HEK293 (cell line): ENCODE data around the gene IGFL3.
"Not testable (repeated sequence)": the region's sequence is repeated elsewhere in the genome, so short reads cannot be mapped to it uniquely, and the experiment has no call there.

Experiments used
- CTCF ChIA-PET: fragments of 350-600 bp; formaldehyde crosslinking; extraction: SDS; loops from one replicate; lab custom pipeline; 2021; ENCODE audit warnings: antibody characterized with exemption; lab: Yijun Ruan, JAX
- POLR2A ChIA-PET: fragments of 300-600 bp; formaldehyde crosslinking; extraction: SDS; loops from one replicate; lab custom pipeline; 2020; ENCODE audit warnings: antibody characterized with exemption, inconsistent platforms; lab: Yijun Ruan, JAX
- H3K27ac ChIP-seq: fragments of 200-500 bp; sonication (Bioruptor generic); 2 replicates; pipeline ENCODE4 v1.5.1; 2014; ENCODE audit warnings: low read depth, low read length, control low read depth, inconsistent platforms; ENCODE audit errors: extremely low read depth
- H3K36me3 ChIP-seq, 2 experiments: fragments of 200-500 bp in 1 of 2; sonication (Bioruptor generic) in 1 of 2; 1 replicate in 1 of 2; 2 replicates in 1 of 2; pipeline ENCODE4 v1.5.1; 2014 to 2017; ENCODE audit warnings: inconsistent platforms in 2 of 2, low read length in 2 of 2; ENCODE audit not compliant: control insufficient read depth in 2 of 2, insufficient read depth in 1 of 2
- H3K4me1 ChIP-seq: fragments of 200-500 bp; sonication (Bioruptor generic); 2 replicates; pipeline ENCODE4 v1.5.1; 2014; ENCODE audit warnings: mild to moderate bottlenecking, low read length, inconsistent platforms; ENCODE audit not compliant: control insufficient read depth, insufficient read depth
- H3K4me3 ChIP-seq: 2 replicates; pipeline ENCODE4 v1.5.1; 2011; ENCODE audit warnings: low read depth, mild to moderate bottlenecking, control low read depth, low read length, moderate library complexity
- H3K9me3 ChIP-seq: fragments of 200-500 bp; sonication (Bioruptor generic); 2 replicates; pipeline ENCODE4 v1.5.1; 2014; ENCODE audit warnings: low read depth, low read length, inconsistent platforms; ENCODE audit not compliant: control insufficient read depth, insufficient read depth
- GLI4 ChIP-seq: fragments of 450-650 bp; formaldehyde crosslinking; IDR thresholded peaks from 2 replicates; pipeline ENCODE4 v1.5.1; 2016; ENCODE audit warnings: missing biosample characterization, missing genetic modification characterization
- SETDB1 ChIP-seq: IDR thresholded peaks from one replicate; pipeline ENCODE4 v1.6.1; 2017; ENCODE audit warnings: mild to moderate bottlenecking, low read length, moderate library complexity, mixed read lengths; ENCODE audit not compliant: insufficient read length
- ZNF157 ChIP-seq: fragments of 450-650 bp; formaldehyde crosslinking; IDR thresholded peaks from 2 replicates; pipeline ENCODE4 v1.5.1; 2016; ENCODE audit warnings: missing biosample characterization, missing genetic modification characterization
- ZNF473 ChIP-seq: fragments of 450-650 bp; formaldehyde crosslinking; IDR thresholded peaks from 2 replicates; pipeline ENCODE4 v1.5.1; 2017; ENCODE audit warnings: missing biosample characterization, missing genetic modification characterization
- ZNF558 ChIP-seq: fragments of 450-650 bp; formaldehyde crosslinking; IDR thresholded peaks from 2 replicates; pipeline ENCODE4 v1.5.1; 2016; ENCODE audit warnings: missing biosample characterization, missing genetic modification characterization
- ZNF843 ChIP-seq: fragments of 450-650 bp; formaldehyde crosslinking; IDR thresholded peaks from 2 replicates; pipeline ENCODE4 v1.5.1; 2016; ENCODE audit warnings: missing biosample characterization, missing genetic modification characterization
- TF ChIP-seq, protein P1 (sequence below): fragments of 450-650 bp; formaldehyde crosslinking; conservative IDR thresholded peaks from 2 replicates; pipeline ENCODE4 v1.5.1; 2016; ENCODE audit warnings: low read depth, missing biosample characterization, missing genetic modification characterization
- TF ChIP-seq, protein P2 (sequence below): fragments of 450-650 bp; formaldehyde crosslinking; IDR thresholded peaks from 2 replicates; pipeline ENCODE4 v1.5.1; 2016; ENCODE audit warnings: missing biosample characterization, missing genetic modification characterization

The IGFL3 gene

DNA sequence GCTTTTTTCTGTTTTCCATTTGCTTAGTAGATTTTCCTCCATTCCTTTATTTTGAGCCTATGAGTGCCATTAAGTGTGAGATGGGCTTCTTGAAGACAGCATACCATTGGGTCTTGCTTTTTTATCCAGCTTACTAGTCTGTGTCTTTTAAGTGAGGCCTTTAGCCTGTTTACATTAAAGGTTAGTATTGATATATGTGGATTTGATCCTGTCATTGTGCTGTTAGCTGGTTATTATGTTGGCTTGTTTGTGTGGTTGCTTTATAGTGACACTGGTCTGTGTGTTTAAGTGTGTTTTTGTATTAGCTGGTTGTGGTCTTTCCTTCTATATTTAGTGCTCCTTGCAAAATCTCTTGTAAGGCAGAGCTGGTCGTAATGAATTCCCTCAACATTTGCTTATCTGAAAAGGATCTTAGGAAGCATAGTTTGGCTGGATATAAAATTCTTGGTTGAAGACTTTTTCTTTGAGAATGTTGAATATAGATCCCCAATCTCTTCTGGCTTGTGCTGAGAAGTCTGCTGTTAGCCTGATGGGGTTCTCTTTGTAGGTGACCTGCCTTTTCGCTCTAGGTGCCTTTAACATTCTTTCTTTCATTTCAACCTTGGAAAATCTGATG is 37.3 kb upstream of the IGFL3 start:
- CTCF ChIA-PET = interaction anchor here (0.6 kb wide), 2 partner anchors 30 kb away, joined by 3 read pairs; no protein-coding TSS in a partner anchor
- H3K9me3 ChIP-seq, POLR2A ChIA-PET, H3K4me3 ChIP-seq, H3K36me3 ChIP-seq, H3K4me1 ChIP-seq, H3K27ac ChIP-seq: not testable (repeated sequence)
- TF ChIP-seq ZNF558 (tag by site-specific recombination) (peak; percentile 98), SETDB1 (peak; percentile 50)

DNA sequence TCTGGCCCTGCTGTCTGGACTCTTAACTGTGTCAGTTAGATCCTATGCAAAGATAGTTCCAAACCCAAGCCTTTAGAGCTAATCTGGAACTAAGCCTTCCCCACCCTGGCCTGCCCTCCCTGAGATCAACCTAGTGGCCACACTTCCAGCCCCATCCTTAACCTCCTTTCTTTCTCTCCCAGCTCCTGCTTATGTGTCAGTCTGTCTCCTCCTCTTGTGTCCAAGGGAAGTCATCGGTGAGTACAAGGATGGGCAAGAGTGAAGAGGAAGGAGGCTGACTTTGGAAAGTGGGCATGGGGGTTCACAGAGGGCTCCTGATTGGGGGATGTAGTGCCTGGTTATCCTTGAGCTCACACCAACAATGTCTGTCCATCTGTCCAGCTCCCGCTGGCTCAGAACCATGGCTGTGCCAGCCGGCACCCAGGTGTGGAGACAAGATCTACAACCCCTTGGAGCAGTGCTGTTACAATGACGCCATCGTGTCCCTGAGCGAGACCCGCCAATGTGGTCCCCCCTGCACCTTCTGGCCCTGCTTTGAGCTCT is 35.8 kb upstream of the IGFL3 start:
- POLR2A ChIA-PET = no interaction called here
- CTCF ChIA-PET = interaction anchor here (1.4 to 1.7 kb wide), 2 partner anchors 11 to 103 kb away, joined by 4 read pairs; no protein-coding TSS in a partner anchor

DNA sequence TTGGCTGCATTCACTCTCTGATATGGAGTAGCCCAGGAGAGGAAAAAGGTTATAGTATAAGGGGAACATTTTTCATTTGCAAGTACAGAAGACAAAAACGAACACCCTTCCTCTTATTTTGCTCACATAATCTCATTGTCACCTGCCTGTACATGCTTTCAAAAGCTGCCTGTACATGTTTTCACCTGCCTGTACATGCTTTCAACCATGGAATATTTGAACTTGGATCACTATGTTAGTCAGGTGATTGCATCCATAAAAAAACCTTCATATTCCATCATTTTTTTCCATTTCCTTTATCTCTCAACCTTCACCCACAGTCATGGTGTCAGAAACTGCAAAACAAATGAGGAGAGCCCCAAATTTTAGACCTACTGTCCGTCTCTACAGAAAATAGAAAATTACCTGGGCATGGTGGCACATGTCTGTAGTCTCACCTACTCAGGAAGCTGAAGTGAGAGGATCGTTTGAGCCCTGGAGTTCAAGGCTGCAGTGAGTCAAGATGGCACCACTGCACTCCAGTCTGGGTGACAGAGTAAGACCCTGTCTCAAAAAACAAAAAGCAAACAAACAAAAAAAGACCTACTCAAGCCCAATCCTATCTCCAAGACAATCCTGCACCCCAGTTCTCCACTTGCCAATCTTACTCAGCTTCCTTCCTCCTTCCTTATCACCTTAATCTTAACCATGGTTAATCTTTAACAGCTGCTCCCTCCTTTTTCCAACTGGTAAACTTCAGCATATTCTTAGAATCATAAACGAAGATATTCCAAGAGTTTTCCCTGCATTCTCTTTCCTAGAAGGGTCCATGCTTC is 35.1 kb upstream of the IGFL3 start:
- TF ChIP-seq GLI4 (tag by site-specific recombination) (no peak), ZNF157 (tag by site-specific recombination) (no peak), ZNF473 (no peak), SETDB1 (no peak)
- TF ChIP-seq, protein P1, sequence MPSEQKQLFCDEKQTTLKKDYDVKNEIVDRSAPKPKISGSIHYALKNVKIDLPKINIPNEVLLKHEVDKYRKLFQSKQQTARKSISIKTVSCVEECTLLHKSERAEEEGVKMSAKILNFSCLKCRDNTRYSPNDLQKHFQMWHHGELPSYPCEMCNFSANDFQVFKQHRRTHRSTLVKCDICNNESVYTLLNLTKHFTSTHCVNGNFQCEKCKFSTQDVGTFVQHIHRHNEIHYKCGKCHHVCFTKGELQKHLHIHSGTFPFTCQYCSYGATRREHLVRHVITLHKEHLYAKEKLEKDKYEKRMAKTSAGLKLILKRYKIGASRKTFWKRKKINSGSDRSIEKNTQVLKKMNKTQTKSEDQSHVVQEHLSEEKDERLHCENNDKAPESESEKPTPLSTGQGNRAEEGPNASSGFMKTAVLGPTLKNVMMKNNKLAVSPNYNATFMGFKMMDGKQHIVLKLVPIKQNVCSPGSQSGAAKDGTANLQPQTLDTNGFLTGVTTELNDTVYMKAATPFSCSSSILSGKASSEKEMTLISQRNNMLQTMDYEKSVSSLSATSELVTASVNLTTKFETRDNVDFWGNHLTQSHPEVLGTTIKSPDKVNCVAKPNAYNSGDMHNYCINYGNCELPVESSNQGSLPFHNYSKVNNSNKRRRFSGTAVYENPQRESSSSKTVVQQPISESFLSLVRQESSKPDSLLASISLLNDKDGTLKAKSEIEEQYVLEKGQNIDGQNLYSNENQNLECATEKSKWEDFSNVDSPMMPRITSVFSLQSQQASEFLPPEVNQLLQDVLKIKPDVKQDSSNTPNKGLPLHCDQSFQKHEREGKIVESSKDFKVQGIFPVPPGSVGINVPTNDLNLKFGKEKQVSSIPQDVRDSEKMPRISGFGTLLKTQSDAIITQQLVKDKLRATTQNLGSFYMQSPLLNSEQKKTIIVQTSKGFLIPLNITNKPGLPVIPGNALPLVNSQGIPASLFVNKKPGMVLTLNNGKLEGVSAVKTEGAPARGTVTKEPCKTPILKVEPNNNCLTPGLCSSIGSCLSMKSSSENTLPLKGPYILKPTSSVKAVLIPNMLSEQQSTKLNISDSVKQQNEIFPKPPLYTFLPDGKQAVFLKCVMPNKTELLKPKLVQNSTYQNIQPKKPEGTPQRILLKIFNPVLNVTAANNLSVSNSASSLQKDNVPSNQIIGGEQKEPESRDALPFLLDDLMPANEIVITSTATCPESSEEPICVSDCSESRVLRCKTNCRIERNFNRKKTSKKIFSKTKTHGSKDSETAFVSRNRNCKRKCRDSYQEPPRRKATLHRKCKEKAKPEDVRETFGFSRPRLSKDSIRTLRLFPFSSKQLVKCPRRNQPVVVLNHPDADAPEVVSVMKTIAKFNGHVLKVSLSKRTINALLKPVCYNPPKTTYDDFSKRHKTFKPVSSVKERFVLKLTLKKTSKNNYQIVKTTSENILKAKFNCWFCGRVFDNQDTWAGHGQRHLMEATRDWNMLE = no peak
- TF ChIP-seq, all 188 proteins: peak for 0
- ChIA-PET CTCF (interaction anchor here (0.6 to 1.7 kb wide), 4 partner anchors 12 to 334 kb away, joined by 3 to 4 read pairs (median 4); no protein-coding TSS in a partner anchor), POLR2A (no interaction called here)
- Histone ChIP-seq H3K9me3 (no peaks in the 10 kb centered on the region), H3K4me3 (no peak overlapping the region), H3K27ac (no peak overlapping the region), H3K4me1 (no peaks in the 10 kb centered on the region), H3K36me3 (no peaks in the 10 kb centered on the region)

More for the DNA sequence above, 35.8 kb upstream of the IGFL3 start:
- TF ChIP-seq, protein P2, sequence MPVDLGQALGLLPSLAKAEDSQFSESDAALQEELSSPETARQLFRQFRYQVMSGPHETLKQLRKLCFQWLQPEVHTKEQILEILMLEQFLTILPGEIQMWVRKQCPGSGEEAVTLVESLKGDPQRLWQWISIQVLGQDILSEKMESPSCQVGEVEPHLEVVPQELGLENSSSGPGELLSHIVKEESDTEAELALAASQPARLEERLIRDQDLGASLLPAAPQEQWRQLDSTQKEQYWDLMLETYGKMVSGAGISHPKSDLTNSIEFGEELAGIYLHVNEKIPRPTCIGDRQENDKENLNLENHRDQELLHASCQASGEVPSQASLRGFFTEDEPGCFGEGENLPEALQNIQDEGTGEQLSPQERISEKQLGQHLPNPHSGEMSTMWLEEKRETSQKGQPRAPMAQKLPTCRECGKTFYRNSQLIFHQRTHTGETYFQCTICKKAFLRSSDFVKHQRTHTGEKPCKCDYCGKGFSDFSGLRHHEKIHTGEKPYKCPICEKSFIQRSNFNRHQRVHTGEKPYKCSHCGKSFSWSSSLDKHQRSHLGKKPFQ (tag by site-specific recombination) = no peak
- no peak for TF ChIP-seq ZNF843 (tag by site-specific recombination)
- Histone ChIP-seq H3K36me3 (no peaks in the 10 kb centered on the region), H3K27ac (no peak overlapping the region), H3K4me3 (no peak overlapping the region), H3K9me3 (no peaks in the 10 kb centered on the region), H3K4me1 (no peaks in the 10 kb centered on the region)
